Thymus (tissue), 11 donors: ENCODE results near the gene SLC2A5. TPM values are rescaled to one million over a fixed set of nuclear protein-coding genes. Genes with fewer than 3 reads are reported as not detected.
"Not testable (repeated sequence)": the region's sequence is repeated elsewhere in the genome, so short reads cannot be mapped to it uniquely, and the experiment has no call there.

Source experiments
- DNase-seq, 9 donors: peaks; one replicate each; pipeline ENCODE4 v3.0.0-alpha.2; 2013; ENCODE audit warnings: low spot score in 9 of 9, low read depth in 6 of 9, missing footprints in 1 of 9
- H3K27ac ChIP-seq, 2 donors: one replicate each; pipeline ENCODE4 v1.5.1; 2013; ENCODE audit warnings: control low read depth in 1 of 2, low read depth in 1 of 2, low read length in 1 of 2, mild to moderate bottlenecking in 1 of 2, moderate library complexity in 1 of 2
- H3K27me3 ChIP-seq, 2 donors: one replicate each; pipeline ENCODE4 v1.5.1; 2013; ENCODE audit warnings: low read length in 1 of 2; ENCODE audit not compliant: control insufficient read depth in 2 of 2, insufficient read depth in 1 of 2
- H3K36me3 ChIP-seq, 2 donors: one replicate each; pipeline ENCODE4 v1.5.1; 2013; ENCODE audit warnings: low read length in 1 of 2, mild to moderate bottlenecking in 1 of 2, moderate library complexity in 1 of 2; ENCODE audit not compliant: control insufficient read depth in 2 of 2, insufficient read depth in 2 of 2
- H3K4me1 ChIP-seq, 2 donors: one replicate each; pipeline ENCODE4 v1.5.1; 2013; ENCODE audit warnings: low read length in 2 of 2; ENCODE audit not compliant: control insufficient read depth in 2 of 2, insufficient read depth in 2 of 2
- H3K4me3 ChIP-seq, 2 donors: one replicate each; pipeline ENCODE4 v1.5.1; 2013; ENCODE audit warnings: low read length in 2 of 2, control low read depth in 1 of 2, mild to moderate bottlenecking in 1 of 2
- H3K9me3 ChIP-seq, 2 donors: one replicate each; pipeline ENCODE4 v1.5.1; 2013; ENCODE audit warnings: low read length in 1 of 2, mild to moderate bottlenecking in 1 of 2; ENCODE audit not compliant: control insufficient read depth in 2 of 2, insufficient read depth in 1 of 2
- whole genome bisulfite sequencing: extraction: QIAGEN DNeasy Blood & Tissue Kit; methylation state at CpG from one replicate; pipeline ENCODE4 v1.1.7; 2013; 5-methylcytosine and 5-hydroxymethylcytosine counted together
- polyA plus RNA-seq: library from polyadenylated mRNA; stranded (reverse); fragments of 200-250 nt; gene quantifications from one replicate; pipeline ENCODE4 v1.2.3, GENCODE V29; 2013
- total RNA-seq: library from RNA; stranded (reverse); fragments of 120-200 nt; gene quantifications from one replicate; pipeline ENCODE4 v1.2.4, GENCODE V29; 2013
- donor health status: healthy.

The SLC2A5 gene
- total and polyA plus RNA-seq, 2 donors, result 1.5 to 6.8 TPM

DNA sequence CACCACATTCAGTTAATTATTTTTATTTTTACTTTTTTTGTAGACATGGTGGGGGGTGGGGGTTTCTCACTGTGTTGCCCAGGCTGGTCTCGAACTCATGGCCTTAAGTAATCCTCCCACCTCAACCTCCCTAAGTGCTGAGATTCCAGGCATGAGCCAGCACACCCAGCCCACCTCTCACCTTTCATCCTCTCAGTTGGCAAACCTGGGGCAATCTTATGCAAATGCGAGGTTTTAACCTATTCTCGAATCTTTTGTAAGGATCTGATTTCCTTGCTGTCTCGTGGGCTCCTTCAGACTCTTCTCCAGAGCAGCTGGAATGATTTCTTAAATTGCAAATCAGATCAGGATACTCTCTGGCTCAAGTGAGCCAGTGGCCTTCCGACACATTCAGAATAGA, 36.1 kb downstream of the SLC2A5 start:
- Histone ChIP-seq H3K4me3 (no peak overlapping the region), H3K27ac (no peak overlapping the region), H3K9me3 (peaks cover 4 to 37% of the 10 kb centered on the region in 2 donors), H3K36me3 (no peaks in the 10 kb centered on the region), H3K4me1 (no peaks in the 10 kb centered on the region), H3K27me3 (no peaks in the 10 kb centered on the region)
- WGBS, result 83% methylated on average over 5 of the region's 5 CpGs
- DNase-seq, result no peak

DNA sequence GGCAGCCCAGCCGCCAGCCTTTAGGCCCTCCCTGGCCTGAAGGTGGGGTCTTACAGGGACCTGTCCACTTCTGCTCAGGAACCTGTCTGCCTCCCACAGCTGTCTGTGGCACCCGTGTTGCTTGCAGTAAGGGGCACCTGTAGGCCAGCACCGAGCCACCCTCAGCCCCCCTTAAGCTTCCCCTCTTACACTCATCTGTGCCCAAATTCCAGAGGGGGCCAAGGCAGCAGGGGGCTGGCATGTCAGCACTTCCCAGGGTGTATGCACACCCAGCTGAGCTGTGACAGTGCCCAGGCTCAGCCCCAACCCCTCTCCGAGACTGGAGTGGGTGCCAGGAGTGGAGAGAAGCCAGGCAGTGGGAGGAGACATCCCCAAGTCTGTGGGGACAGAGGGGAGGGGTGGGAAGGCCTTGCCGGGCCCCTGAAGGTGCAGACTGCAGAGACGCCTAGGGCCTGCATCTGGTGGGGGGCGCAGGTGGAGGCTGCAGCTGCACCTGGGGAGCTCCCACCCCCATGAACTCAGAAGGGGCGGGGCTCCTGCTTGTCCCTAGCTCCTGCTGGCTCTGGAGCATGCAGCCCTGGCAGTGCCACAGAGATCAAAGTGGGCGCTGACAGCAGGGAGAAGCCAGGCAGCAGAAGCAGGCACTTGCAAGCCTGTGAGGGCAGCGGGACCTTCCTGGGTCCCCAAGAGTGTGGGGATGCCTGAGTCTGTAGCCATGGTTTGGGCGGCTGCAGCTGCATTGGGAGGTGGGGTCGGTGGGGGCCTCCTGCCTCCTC, 37.8 kb downstream of the SLC2A5 start:
- H3K4me1 ChIP-seq, result no peaks in the 10 kb centered on the region
- H3K4me3 ChIP-seq, result no peak overlapping the region
- no peak overlapping the region for H3K27ac ChIP-seq
- 95% methylated on average over 12 of the region's 12 CpGs for WGBS
- no peaks in the 10 kb centered on the region for H3K36me3 ChIP-seq
- no peaks in the 10 kb centered on the region for H3K27me3 ChIP-seq
- DNase-seq, result no peak
- H3K9me3 ChIP-seq, result peaks cover 4 to 37% of the 10 kb centered on the region in 2 donors

DNA sequence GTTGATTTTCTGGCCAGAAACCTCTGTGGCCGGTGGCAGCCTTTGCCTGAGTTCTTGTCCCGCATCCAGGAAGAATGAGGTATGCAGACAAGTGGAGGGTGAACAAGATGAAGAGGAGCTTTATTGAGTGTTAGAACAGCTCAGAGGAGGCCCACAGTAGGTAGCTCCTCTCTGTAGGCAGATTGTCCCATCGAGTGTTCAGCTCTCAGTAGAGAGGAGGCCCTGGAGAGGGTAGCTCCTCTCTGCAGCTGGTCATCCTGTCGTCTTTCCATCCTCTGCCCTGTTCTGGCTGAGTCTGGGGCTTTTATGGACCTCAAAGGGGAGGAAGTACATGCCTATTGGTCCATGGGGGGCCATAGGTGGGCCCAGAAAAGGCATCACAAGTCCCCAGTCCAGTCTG, 38.4 kb downstream of the SLC2A5 start:
- DNase-seq, H3K4me1 ChIP-seq, H3K4me3 ChIP-seq, H3K27me3 ChIP-seq, H3K36me3 ChIP-seq, H3K27ac ChIP-seq: not testable (repeated sequence)
- 84% methylated on average over 4 of the region's 4 CpGs for WGBS
- peaks cover 4 to 37% of the 10 kb centered on the region in 2 donors for H3K9me3 ChIP-seq

DNA sequence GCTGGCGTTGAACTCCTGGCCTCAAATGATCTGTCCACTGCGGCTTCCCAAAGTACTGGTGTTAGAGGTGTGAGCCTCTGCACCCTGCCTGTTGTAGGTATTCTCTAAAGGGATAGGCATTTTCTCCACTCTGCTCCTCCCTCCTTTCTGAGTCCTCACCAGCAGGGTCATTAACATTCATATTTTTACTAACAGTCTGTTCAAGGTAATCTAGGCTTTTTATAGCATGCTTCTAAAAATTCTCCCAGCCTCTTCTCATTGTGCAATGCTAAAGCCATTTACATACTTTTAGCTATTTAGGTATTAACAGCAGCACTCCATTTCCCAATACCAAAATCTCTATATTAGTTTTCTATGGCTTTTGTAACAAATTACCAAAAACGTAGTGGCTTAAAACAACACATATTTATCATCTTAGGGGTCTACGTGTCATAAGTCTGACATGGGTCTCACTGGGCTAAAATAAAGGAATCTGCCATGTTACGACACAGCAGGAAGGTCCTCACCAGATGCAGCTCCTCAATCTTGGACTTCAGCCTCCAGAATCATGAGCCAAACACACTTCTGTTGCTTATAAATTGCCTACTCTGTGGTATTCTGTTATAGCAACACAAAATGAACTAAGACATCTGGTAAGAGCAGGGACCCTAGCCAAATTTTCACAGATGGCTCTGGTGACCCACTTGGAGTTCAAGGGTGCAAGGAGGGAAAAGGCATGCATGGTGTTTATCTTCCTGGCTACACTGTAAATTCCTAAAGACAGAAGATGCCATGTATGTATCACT, 40.3 kb downstream of the SLC2A5 start:
- Histone ChIP-seq H3K27ac (no peak overlapping the region), H3K36me3 (no peaks in the 10 kb centered on the region), H3K27me3 (no peaks in the 10 kb centered on the region), H3K9me3 (peaks cover 4 to 26% of the 10 kb centered on the region in 2 donors), H3K4me1 (no peaks in the 10 kb centered on the region), H3K4me3 (no peak overlapping the region)
- no peak for DNase-seq
- 97% methylated on average over 5 of the region's 5 CpGs for WGBS

DNA sequence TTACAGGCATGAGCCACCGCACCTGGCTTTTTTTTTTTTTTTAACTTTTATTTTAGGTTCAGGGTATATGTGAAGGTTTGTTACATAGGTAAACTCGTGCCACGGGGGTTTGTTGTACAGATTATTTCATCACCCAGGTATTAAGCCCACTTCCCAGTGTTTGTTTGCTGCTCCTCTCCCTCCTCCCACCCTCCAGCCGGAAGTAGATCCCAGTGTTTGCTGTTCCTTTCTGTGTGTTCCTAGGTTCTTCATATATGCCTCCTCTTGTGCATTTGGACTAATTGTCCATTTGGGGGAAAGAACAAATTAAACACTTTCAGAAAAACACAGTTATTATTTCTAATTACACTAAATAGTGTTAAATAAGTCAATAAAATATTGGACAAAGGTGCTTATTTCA, 42.1 kb downstream of the SLC2A5 start:
- Histone ChIP-seq H3K27me3 (no peaks in the 10 kb centered on the region), H3K36me3 (no peaks in the 10 kb centered on the region), H3K9me3 (peaks cover 4 to 20% of the 10 kb centered on the region in 2 donors), H3K4me1 (no peaks in the 10 kb centered on the region), H3K27ac (no peak overlapping the region), H3K4me3 (no peak overlapping the region)
- WGBS, result 96% methylated on average over 4 of the region's 4 CpGs
- no peak for DNase-seq

DNA sequence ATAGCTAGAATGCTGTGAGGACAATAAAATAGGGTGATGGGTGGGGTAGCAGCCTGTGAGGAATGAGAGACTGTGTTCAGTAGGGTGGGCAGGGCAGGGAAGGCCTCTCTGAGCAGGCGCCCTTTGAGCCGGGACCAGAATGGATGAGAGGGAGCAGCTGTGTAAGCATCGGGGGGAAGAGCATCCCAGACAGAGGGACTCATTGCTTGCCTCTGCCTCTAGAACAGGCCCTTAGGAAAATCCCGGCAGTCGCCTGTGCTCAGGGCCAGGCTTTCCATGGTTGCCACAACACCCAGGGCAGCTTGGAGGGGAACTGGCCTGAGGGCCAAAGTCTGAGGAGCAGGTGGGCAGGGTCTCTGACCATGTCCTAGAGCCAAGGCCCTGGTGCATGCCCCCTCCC, 44.0 kb downstream of the SLC2A5 start:
- WGBS, result 96% methylated on average over 5 of the region's 5 CpGs
- no peaks in the 10 kb centered on the region for H3K27me3 ChIP-seq
- H3K27ac ChIP-seq, result no peak overlapping the region
- no peaks in the 10 kb centered on the region for H3K36me3 ChIP-seq
- DNase-seq, result no peak
- H3K4me3 ChIP-seq, result no peak overlapping the region
- H3K9me3 ChIP-seq, result peaks cover 0 to under 1% of the 10 kb centered on the region in 2 donors
- H3K4me1 ChIP-seq, result no peaks in the 10 kb centered on the region

DNA sequence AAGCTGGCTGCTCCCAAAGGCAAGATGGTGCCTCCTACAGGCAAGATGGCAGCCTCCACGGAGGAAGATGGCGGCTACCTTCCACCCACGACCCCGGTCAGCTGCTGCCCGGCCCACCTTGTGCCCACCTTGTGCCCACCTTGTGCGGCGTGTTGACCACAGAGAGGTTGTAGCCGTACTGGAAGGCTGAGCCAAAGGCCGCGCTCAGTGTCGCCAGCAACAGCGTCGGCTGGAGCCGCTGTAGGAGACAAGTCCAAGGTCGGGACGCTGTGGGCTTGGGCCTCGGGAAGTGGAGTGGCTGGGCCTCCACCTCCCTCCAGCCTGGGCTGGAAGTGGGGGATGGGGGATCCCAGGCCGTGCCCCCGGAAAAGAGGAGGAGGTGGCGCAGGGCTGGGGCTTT, 44.6 kb downstream of the SLC2A5 start:
- Histone ChIP-seq H3K27me3 (no peaks in the 10 kb centered on the region), H3K4me3 (no peak overlapping the region), H3K9me3 (no peaks in the 10 kb centered on the region), H3K4me1 (peaks cover 0 to 6% of the 10 kb centered on the region in 2 donors), H3K36me3 (no peaks in the 10 kb centered on the region), H3K27ac (no peak overlapping the region)
- 94% methylated on average over 20 of the region's 20 CpGs for WGBS
- no peak for DNase-seq

DNA sequence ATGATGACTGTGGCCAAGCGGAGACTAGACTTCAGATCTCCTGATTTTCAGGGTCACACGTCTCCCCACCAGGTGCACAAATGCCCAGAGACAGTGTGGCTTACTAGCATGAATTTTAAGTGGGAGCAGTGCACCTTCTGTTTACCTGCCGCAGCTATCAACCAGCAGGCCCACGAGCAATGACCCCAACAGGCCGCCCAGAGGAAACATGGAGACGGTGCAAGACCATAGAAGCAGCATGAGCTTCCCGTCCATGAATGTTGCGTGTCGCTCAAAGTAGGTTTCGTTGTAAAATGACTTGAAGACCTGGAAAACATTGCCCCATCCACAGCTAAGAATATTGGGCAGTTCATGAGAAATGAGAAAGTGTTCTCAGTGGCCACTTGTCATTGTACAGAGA, 46.7 kb downstream of the SLC2A5 start:
- Histone ChIP-seq H3K4me3 (no peak overlapping the region), H3K27ac (no peak overlapping the region), H3K9me3 (no peaks in the 10 kb centered on the region), H3K27me3 (no peaks in the 10 kb centered on the region), H3K4me1 (peaks cover 0 to 13% of the 10 kb centered on the region in 2 donors), H3K36me3 (no peaks in the 10 kb centered on the region)
- DNase-seq, result no peak
- 98% methylated on average over 10 of the region's 10 CpGs for WGBS

DNA sequence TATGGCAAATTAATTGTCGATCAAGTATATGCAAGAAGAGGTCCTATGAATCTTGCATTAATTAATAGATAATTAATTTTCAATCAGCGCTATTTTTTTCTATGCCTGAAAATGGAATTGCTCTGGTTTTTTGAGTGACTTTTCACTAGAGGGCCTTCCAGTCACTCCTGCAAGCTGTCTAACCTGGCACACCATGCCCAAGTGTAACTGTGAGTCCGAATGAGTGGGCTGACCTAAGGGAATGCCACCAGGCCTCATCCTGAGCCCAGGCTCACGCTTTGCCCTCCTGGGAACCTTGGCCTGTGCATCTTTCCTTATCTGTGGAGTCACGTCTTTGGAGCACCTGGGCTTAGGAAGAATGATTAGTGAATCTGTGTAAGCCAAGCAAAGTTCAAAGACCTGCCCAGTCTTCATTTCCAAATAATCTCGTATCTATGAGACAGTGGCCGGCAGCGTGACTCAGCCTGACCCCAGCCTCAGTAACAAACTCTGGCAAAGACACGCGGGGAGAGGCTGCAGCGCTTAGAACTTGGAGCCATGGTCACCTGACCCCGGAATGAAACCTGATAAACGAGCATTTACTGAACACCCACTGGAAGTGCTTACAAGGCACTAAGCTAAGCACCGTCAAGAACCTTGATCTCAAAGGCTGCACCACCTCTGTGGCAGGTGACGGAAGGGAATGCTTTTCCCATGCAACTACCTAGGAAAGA, 47.3 kb downstream of the SLC2A5 start:
- H3K9me3 ChIP-seq, H3K27ac ChIP-seq, DNase-seq, H3K27me3 ChIP-seq, H3K36me3 ChIP-seq, H3K4me3 ChIP-seq: not testable (repeated sequence)
- H3K4me1 ChIP-seq, result peaks cover 0 to 13% of the 10 kb centered on the region in 2 donors
- WGBS, result 82% methylated on average over 14 of the region's 15 CpGs
